Left ventricle myocardium superior (tissue), 1 donor: ENCODE results near the gene PLD1. TPM values are rescaled to one million over a fixed set of nuclear protein-coding genes. Genes with fewer than 3 reads are reported as not detected.
A peak's percentile ranks its signal among the peaks of the same experiment; 100 is the strongest.

Source experiments
- ATAC-seq: fragments of 200-7000 bp; cut with Tn5 transposase; one replicate; pipeline ENCODE4 v1.9.1; 2020; ENCODE audit warnings: mild to moderate bottlenecking, moderate library complexity
- DNase-seq: peaks from one replicate; pipeline ENCODE4 v3.0.0-alpha.2; 2020
- intact Hi-C: fragments of 100-400 bp; cut with micrococcal nuclease; formaldehyde crosslinking; loops from one replicate; pipeline ENCODE4 v1.11.0; 2022
- total RNA-seq: library from RNA; stranded (reverse); fragmentation: NEBNext Ultra II Directional; extraction: Animal tissue kit (Norgen Biotek cat#: 25700); gene quantifications from one replicate; pipeline ENCODE4 v1.2.1, GENCODE V29; 2021
- donor health status: DM: no; HTN: yes; CAD: no; lungs with severe emphysema.

Gene PLD1
- total RNA-seq, 1 donor from 2014 or later, result 75.1 TPM

- DNase-seq (no peak), ATAC-seq (no peak)
- intact Hi-C loops, result no loop called here
Measured at GRCh38 chr3:171783626-171784025, 26.7 kb downstream of the PLD1 start.

- intact Hi-C loops, result no loop called here
- ATAC-seq (no peak), DNase-seq (no peak)
Measured at GRCh38 chr3:171783086-171783485, 27.2 kb downstream of the PLD1 start.

GRCh38 chr3:171782617-171783016, 27.7 kb downstream of the PLD1 start:
- no peak for ATAC-seq

GRCh38 chr3:171781711-171782127, 28.6 kb downstream of the PLD1 start:
- ATAC-seq (no peak), DNase-seq (no peak)
- intact Hi-C loops, result no loop called here

More at GRCh38 chr3:171782617-171783016, 27.7 kb downstream of the PLD1 start:
- DNase-seq, result no peak
- intact Hi-C loops, result no loop called here

GRCh38 chr3:171778493-171778892, 31.8 kb downstream of the PLD1 start:
- no peak for DNase-seq
- peak; percentile 29 for ATAC-seq
- intact Hi-C loops, result no loop called here

GRCh38 chr3:171777596-171777995, 32.7 kb downstream of the PLD1 start:
- no peak for ATAC-seq
- intact Hi-C loops, result no loop called here
- no peak for DNase-seq

- intact Hi-C loops, result no loop called here
- DNase-seq (no peak), ATAC-seq (no peak)
Measured at GRCh38 chr3:171776839-171777583, 33.3 kb downstream of the PLD1 start.

GRCh38 chr3:171776411-171776810, 33.9 kb downstream of the PLD1 start:
- DNase-seq (no peak), ATAC-seq (no peak)
- intact Hi-C loops, result no loop called here

- ATAC-seq (no peak), DNase-seq (no peak)
- intact Hi-C loops, result no loop called here
Measured at GRCh38 chr3:171775943-171776342, 34.3 kb downstream of the PLD1 start.

- ATAC-seq (no peak), DNase-seq (no peak)
Measured at GRCh38 chr3:171774521-171774920, 35.8 kb downstream of the PLD1 start.

GRCh38 chr3:171772427-171773056, 37.7 kb downstream of the PLD1 start:
- DNase-seq (peak; percentile 49), ATAC-seq (peak; percentile 34)
- intact Hi-C loops, result no loop called here

More at GRCh38 chr3:171774521-171774920, 35.8 kb downstream of the PLD1 start:
- intact Hi-C loops, result no loop called here

- intact Hi-C loops, result no loop called here
- ATAC-seq, result peak; percentile 91
- no peak for DNase-seq
Measured at GRCh38 chr3:171770689-171771620, 39.3 kb downstream of the PLD1 start.

GRCh38 chr3:171769461-171769860, 40.8 kb downstream of the PLD1 start:
- no peak for DNase-seq
- intact Hi-C loops, result no loop called here
- no peak for ATAC-seq

- DNase-seq (no peak), ATAC-seq (no peak)
- intact Hi-C loops, result no loop called here
Measured at GRCh38 chr3:171768986-171769385, 41.3 kb downstream of the PLD1 start.

GRCh38 chr3:171768281-171768900, 41.9 kb downstream of the PLD1 start:
- DNase-seq (no peak), ATAC-seq (no peak)
- intact Hi-C loops, result no loop called here

GRCh38 chr3:171765511-171765887, 44.8 kb downstream of the PLD1 start:
- ATAC-seq, result no peak
- no peak for DNase-seq
- intact Hi-C loops, result no loop called here

- no peak for ATAC-seq
- DNase-seq, result no peak
- intact Hi-C loops, result no loop called here
Measured at GRCh38 chr3:171763392-171763791, 46.9 kb downstream of the PLD1 start.

GRCh38 chr3:171760477-171760876, 49.8 kb downstream of the PLD1 start:
- ATAC-seq, result no peak
- intact Hi-C loops, result no loop called here
- no peak for DNase-seq

GRCh38 chr3:171758109-171758508, 52.2 kb downstream of the PLD1 start:
- ATAC-seq (no peak), DNase-seq (no peak)
- intact Hi-C loops, result no loop called here
